ENCODE data around the gene GPBP1. TPM values are rescaled to one million over a fixed set of nuclear protein-coding genes. Genes with fewer than 3 reads are reported as not detected.

Gene GPBP1
- polyA plus RNA-seq, 3 donors = 23.2 to 43.7 (median 30.9) TPM

DNA sequence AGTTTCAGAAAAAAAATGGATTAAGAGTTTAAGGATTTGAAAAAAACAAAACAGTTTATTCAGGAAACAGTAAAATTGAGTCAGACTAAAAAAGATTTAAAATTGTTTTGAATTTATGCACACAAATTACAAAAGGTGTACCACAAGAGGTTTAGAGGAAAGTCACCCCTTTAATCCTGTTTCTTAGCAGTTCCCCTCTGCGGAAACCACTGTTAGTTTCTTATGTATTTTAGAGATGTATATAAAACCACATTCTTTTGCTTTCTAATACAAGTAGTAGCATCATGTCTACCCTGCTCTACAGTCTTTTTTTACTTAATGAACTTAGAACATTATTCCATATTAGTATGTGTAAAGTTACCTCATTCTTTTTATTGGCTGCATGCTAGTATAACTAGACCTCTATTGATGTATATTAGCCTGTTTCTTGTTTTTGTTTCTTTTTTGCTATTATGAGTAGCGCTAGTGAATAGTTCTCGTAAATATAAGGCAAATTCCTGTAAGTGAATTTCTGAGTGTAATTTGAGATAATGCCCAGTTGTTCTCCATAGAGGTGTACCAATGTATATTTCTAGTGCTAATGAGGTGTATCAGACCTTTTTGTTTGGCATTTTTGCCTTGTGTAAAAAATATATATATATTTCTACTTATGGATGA is 20.0 kb downstream of the GPBP1 start:
- no peak overlapping the region for H3K4me3 Mint-ChIP-seq
- no peaks in the 10 kb centered on the region for H3K27me3 Mint-ChIP-seq (ENCODE audit: low read depth in 3 of 3)
- Histone ChIP-seq H3K36me3 (replicated peaks in 1 of 2; ENCODE audit: control insufficient read depth in 1 of 2, insufficient read depth in 2 of 2, low read length in 2 of 2) (peaks cover 23 to 80% of the 10 kb centered on the region in 2 donors), H3K27ac (ENCODE audit: low read depth in 1 of 2, low read length in 2 of 2) (no peak overlapping the region), H3K27me3 (ENCODE audit: control insufficient read depth in 2 of 2, insufficient read depth in 2 of 2, low read length in 2 of 2) (no peaks in the 10 kb centered on the region), H3K4me2 (replicated peaks; ENCODE audit: extremely low read depth, low read length, poor library complexity, severe bottlenecking) (no peak overlapping the region), H3K9me3 (replicated peaks in 1 of 2; ENCODE audit: control insufficient read depth in 1 of 2, insufficient read depth in 1 of 2, low read length in 2 of 2) (no peaks in the 10 kb centered on the region), H3K79me2 (ENCODE audit: insufficient read depth, low read length) (peaks cover 100% of the 10 kb centered on the region), H2AFZ (ENCODE audit: insufficient read depth, low read depth, low read length, poor library complexity, severe bottlenecking) (no peak overlapping the region), H3K4me3 (replicated peaks in 1 of 3; ENCODE audit: low read depth in 2 of 3, low read length in 3 of 3) (no peak overlapping the region), H4K20me1 (ENCODE audit: insufficient read depth, low read length) (peaks cover 100% of the 10 kb centered on the region), H3K4me1 (ENCODE audit: control insufficient read depth in 1 of 2, insufficient read depth in 2 of 2, low read length in 2 of 2) (peaks cover 0 to 4% of the 10 kb centered on the region in 2 donors), H3K9ac (ENCODE audit: insufficient read depth, low read length, poor library complexity, severe bottlenecking) (no peak overlapping the region)
- intact Hi-C loops (cut with micrococcal nuclease) = no loop called here
- no peaks in the 10 kb centered on the region for H3K9me3 Mint-ChIP-seq
- peaks cover 37 to 69% of the 10 kb centered on the region in 2 donors for H3K36me3 Mint-ChIP-seq
- no peaks in the 10 kb centered on the region for H3K4me1 Mint-ChIP-seq
- peak overlapping the region in 1 of 7 donors; percentile 50 for H3K27ac Mint-ChIP-seq
- DNase-seq = no peak
- WGBS (ENCODE audit: insufficient coverage) = no CpG with 5 or more reads among the region's 3 CpGs
- TF ChIP-seq, protein P1, sequence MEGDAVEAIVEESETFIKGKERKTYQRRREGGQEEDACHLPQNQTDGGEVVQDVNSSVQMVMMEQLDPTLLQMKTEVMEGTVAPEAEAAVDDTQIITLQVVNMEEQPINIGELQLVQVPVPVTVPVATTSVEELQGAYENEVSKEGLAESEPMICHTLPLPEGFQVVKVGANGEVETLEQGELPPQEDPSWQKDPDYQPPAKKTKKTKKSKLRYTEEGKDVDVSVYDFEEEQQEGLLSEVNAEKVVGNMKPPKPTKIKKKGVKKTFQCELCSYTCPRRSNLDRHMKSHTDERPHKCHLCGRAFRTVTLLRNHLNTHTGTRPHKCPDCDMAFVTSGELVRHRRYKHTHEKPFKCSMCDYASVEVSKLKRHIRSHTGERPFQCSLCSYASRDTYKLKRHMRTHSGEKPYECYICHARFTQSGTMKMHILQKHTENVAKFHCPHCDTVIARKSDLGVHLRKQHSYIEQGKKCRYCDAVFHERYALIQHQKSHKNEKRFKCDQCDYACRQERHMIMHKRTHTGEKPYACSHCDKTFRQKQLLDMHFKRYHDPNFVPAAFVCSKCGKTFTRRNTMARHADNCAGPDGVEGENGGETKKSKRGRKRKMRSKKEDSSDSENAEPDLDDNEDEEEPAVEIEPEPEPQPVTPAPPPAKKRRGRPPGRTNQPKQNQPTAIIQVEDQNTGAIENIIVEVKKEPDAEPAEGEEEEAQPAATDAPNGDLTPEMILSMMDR (IDR thresholded peaks at IDR 0.05) = no peak

- Histone ChIP-seq H3K36me3 (replicated peaks in 1 of 2; ENCODE audit: control insufficient read depth in 1 of 2, insufficient read depth in 2 of 2, low read length in 2 of 2) (peaks cover 23 to 80% of the 10 kb centered on the region in 2 donors), H3K4me3 (replicated peaks in 1 of 3; ENCODE audit: low read depth in 2 of 3, low read length in 3 of 3) (no peak overlapping the region), H4K20me1 (ENCODE audit: insufficient read depth, low read length) (peaks cover 100% of the 10 kb centered on the region), H3K9me3 (replicated peaks in 1 of 2; ENCODE audit: control insufficient read depth in 1 of 2, insufficient read depth in 1 of 2, low read length in 2 of 2) (no peaks in the 10 kb centered on the region), H3K27me3 (ENCODE audit: control insufficient read depth in 2 of 2, insufficient read depth in 2 of 2, low read length in 2 of 2) (no peaks in the 10 kb centered on the region), H3K27ac (ENCODE audit: low read depth in 1 of 2, low read length in 2 of 2) (no peak overlapping the region), H3K4me1 (ENCODE audit: control insufficient read depth in 1 of 2, insufficient read depth in 2 of 2, low read length in 2 of 2) (peaks cover 6 to 10% of the 10 kb centered on the region in 2 donors), H2AFZ (ENCODE audit: insufficient read depth, low read depth, low read length, poor library complexity, severe bottlenecking) (no peak overlapping the region), H3K4me2 (replicated peaks; ENCODE audit: extremely low read depth, low read length, poor library complexity, severe bottlenecking) (no peak overlapping the region), H3K9ac (ENCODE audit: insufficient read depth, low read length, poor library complexity, severe bottlenecking) (no peak overlapping the region), H3K79me2 (ENCODE audit: insufficient read depth, low read length) (peaks cover 100% of the 10 kb centered on the region)
- Mint-ChIP-seq H3K4me3 (no peak overlapping the region), H3K9me3 (no peaks in the 10 kb centered on the region), H3K27me3 (ENCODE audit: low read depth in 3 of 3) (no peaks in the 10 kb centered on the region), H3K27ac (peak overlapping the region in 1 of 7 donors; percentile 57), H3K4me1 (peaks cover 7% of the 10 kb centered on the region), H3K36me3 (peaks cover 37 to 64% of the 10 kb centered on the region in 2 donors)
- TF ChIP-seq, protein P1 (IDR thresholded peaks at IDR 0.05) = no peak
- WGBS (ENCODE audit: insufficient coverage) = no CpG with 5 or more reads among the region's 2 CpGs
- no peak for DNase-seq
- intact Hi-C loops (cut with micrococcal nuclease) = no loop called here
These were observed 20.8 kb downstream of the GPBP1 start for GRCh38 chr5:57194653-57195052.

Data from CD14-positive monocyte (primary cell).